HL-60 (cell line): ENCODE results near the gene HRC.

Experiments
- TF ChIP-seq, protein P1 (sequence below): IDR thresholded peaks from 2 replicates; pipeline ENCODE4 v1.6.1; 2012; ENCODE audit warnings: low read depth; ENCODE audit not compliant: insufficient replicate concordance
- TF ChIP-seq, protein P2 (sequence below): IDR thresholded peaks from one replicate; pipeline ENCODE4 v1.5.1; 2011; ENCODE audit warnings: low read length, control low read depth, inconsistent platforms; ENCODE audit not compliant: insufficient read depth

DNA sequence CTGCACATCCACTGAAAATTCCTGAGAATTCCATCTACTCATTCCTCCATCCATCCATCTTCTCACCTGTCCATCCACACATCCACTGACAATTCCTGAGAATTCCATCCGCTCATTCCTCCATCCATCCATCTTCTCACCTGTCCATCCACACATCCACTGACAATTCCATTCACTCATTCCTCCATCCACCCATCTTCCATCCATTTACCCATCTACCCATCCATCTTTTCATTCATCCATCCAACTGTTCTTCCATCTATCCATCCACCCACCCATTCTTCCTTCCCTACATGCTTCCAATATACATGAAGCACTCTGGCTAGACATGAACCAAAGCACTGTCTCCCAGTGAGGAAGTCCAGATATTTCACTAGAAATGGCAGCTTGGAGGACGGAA is 18.0 kb upstream of the HRC start:
- TF ChIP-seq, protein P1, sequence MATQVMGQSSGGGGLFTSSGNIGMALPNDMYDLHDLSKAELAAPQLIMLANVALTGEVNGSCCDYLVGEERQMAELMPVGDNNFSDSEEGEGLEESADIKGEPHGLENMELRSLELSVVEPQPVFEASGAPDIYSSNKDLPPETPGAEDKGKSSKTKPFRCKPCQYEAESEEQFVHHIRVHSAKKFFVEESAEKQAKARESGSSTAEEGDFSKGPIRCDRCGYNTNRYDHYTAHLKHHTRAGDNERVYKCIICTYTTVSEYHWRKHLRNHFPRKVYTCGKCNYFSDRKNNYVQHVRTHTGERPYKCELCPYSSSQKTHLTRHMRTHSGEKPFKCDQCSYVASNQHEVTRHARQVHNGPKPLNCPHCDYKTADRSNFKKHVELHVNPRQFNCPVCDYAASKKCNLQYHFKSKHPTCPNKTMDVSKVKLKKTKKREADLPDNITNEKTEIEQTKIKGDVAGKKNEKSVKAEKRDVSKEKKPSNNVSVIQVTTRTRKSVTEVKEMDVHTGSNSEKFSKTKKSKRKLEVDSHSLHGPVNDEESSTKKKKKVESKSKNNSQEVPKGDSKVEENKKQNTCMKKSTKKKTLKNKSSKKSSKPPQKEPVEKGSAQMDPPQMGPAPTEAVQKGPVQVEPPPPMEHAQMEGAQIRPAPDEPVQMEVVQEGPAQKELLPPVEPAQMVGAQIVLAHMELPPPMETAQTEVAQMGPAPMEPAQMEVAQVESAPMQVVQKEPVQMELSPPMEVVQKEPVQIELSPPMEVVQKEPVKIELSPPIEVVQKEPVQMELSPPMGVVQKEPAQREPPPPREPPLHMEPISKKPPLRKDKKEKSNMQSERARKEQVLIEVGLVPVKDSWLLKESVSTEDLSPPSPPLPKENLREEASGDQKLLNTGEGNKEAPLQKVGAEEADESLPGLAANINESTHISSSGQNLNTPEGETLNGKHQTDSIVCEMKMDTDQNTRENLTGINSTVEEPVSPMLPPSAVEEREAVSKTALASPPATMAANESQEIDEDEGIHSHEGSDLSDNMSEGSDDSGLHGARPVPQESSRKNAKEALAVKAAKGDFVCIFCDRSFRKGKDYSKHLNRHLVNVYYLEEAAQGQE, result no peak
- TF ChIP-seq, protein P2, sequence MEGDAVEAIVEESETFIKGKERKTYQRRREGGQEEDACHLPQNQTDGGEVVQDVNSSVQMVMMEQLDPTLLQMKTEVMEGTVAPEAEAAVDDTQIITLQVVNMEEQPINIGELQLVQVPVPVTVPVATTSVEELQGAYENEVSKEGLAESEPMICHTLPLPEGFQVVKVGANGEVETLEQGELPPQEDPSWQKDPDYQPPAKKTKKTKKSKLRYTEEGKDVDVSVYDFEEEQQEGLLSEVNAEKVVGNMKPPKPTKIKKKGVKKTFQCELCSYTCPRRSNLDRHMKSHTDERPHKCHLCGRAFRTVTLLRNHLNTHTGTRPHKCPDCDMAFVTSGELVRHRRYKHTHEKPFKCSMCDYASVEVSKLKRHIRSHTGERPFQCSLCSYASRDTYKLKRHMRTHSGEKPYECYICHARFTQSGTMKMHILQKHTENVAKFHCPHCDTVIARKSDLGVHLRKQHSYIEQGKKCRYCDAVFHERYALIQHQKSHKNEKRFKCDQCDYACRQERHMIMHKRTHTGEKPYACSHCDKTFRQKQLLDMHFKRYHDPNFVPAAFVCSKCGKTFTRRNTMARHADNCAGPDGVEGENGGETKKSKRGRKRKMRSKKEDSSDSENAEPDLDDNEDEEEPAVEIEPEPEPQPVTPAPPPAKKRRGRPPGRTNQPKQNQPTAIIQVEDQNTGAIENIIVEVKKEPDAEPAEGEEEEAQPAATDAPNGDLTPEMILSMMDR, result no peak
